Gastrocnemius medialis (tissue), 4 donors: ENCODE measurements around the gene FUCA2. TPM values are rescaled to one million over a fixed set of nuclear protein-coding genes. Genes with fewer than 3 reads are reported as not detected.

Source experiments
- ATAC-seq, 2 donors: fragments of 150-250 bp; one replicate each; pipeline ENCODE4 v1.9.1; 2016
- DNase-seq, 2 donors: peaks; one replicate each; pipeline ENCODE4 v3.0.0-alpha.2; 2019
- H3K27ac ChIP-seq, 4 donors: fragments of 200-600 bp; sonication (generic); 1 replicate in 1 of 4; 2 replicates in 3 of 4; pipeline ENCODE4 v1.5.1; 2016 to 2018; ENCODE audit warnings: mild to moderate bottlenecking in 2 of 4, moderate library complexity in 1 of 4
- H3K27me3 ChIP-seq, 3 donors: fragments of 200-600 bp; sonication (generic) in 2 of 3; 1 replicate in 1 of 3; 2 replicates in 2 of 3; pipeline versions ENCODE4 v1.5.1 to v1.6.0; 2016 to 2019; ENCODE audit warnings: mild to moderate bottlenecking in 1 of 3, moderate library complexity in 1 of 3
- H3K36me3 ChIP-seq, 2 donors: fragments of 200-600 bp; sonication (generic) in 1 of 2; one replicate each; pipeline ENCODE4 v1.5.1; 2017 to 2018
- H3K4me1 ChIP-seq, 2 donors: fragments of 200-600 bp; sonication (generic) in 1 of 2; one replicate each; pipeline ENCODE4 v1.5.1; 2016 to 2017; ENCODE audit warnings: mild to moderate bottlenecking in 2 of 2
- H3K4me3 ChIP-seq, 4 donors: fragments of 200-600 bp; sonication (generic) in 3 of 4; 1 replicate in 1 of 4; 2 replicates in 3 of 4; pipeline ENCODE4 v1.5.1; 2016 to 2019; ENCODE audit warnings: mild to moderate bottlenecking in 2 of 4
- H3K9me3 ChIP-seq, 3 donors: fragments of 200-600 bp; sonication (generic) in 2 of 3; 1 replicate in 1 of 3; 2 replicates in 2 of 3; pipeline ENCODE4 v1.5.1; 2016 to 2019
- POLR2A ChIP-seq, 2 donors: fragments of 450-650 bp; IDR thresholded peaks; one replicate each; pipeline ENCODE4 v1.6.1; 2017; ENCODE audit warnings: antibody characterized with exemption in 2 of 2, mild to moderate bottlenecking in 2 of 2, moderate library complexity in 2 of 2
- in situ Hi-C, 4 donors: fragments of 200-750 bp; cut with MboI; loops; one replicate each; pipeline versions ENCODE4 v1.15.0 to v1.8.0; 2017; ENCODE audit warnings: low sequenced_read_pairs in 4 of 4
- intact Hi-C: fragments of 100-400 bp; cut with DNase I; formaldehyde crosslinking; loops from one replicate; pipeline ENCODE4 v1.15.1; 2023; ENCODE audit warnings: low total_unique reads
- total RNA-seq, 4 donors: library from RNA; depleted of rRNA; stranded (reverse); fragments of >200 nt; gene quantifications; one replicate each; pipeline versions ENCODE4 v1.1.0 to v1.2.3, GENCODE V29; 2016
- TF ChIP-seq, protein P1 (sequence below), 5 experiments: fragments of 450-650 bp in 3 of 5; fragments of 200-600 bp in 2 of 5; sonication (generic) in 2 of 5; IDR thresholded peaks in 4 of 5; conservative IDR thresholded peaks in 1 of 5; 1 replicate in 4 of 5; 2 replicates in 1 of 5; pipeline ENCODE4 v1.5.1; 2016 to 2019; ENCODE audit warnings: antibody characterized with exemption in 5 of 5, mild to moderate bottlenecking in 3 of 5, moderate library complexity in 3 of 5

FUCA2 gene
- total RNA-seq, 4 donors from 2014 or later = 2.9 to 13.9 (median 6.3) TPM

DNA sequence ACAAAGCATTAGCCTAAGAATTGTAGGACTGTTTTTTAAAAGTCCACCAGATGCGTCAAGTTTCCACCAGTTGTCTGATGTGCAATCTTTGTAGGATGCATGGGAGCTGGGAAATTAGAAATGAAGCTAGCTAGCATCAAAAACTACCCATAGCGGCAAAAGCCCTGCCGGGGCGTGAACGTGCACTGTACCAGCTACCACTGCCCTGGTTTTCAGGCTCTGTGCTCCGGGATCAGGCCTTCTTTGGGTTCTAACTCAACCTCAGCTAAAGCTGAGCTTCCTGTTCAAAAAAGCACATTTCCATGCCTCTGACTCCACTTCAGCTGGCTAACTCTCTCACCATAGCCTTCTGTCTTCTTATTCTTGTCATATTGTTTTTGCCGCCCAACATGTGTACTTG is 26.9 kb upstream of the FUCA2 start:
- Histone ChIP-seq H3K36me3 (no peaks in the 10 kb centered on the region), H3K27ac (no peak overlapping the region), H3K27me3 (peaks cover 7 to 18% (median 13%) of the 10 kb centered on the region in 3 donors), H3K4me1 (peaks cover 5 to 7% of the 10 kb centered on the region in 2 donors), H3K9me3 (no peaks in the 10 kb centered on the region), H3K4me3 (no peak overlapping the region)
- in situ Hi-C loops = no loop called here
- TF ChIP-seq, protein P1, sequence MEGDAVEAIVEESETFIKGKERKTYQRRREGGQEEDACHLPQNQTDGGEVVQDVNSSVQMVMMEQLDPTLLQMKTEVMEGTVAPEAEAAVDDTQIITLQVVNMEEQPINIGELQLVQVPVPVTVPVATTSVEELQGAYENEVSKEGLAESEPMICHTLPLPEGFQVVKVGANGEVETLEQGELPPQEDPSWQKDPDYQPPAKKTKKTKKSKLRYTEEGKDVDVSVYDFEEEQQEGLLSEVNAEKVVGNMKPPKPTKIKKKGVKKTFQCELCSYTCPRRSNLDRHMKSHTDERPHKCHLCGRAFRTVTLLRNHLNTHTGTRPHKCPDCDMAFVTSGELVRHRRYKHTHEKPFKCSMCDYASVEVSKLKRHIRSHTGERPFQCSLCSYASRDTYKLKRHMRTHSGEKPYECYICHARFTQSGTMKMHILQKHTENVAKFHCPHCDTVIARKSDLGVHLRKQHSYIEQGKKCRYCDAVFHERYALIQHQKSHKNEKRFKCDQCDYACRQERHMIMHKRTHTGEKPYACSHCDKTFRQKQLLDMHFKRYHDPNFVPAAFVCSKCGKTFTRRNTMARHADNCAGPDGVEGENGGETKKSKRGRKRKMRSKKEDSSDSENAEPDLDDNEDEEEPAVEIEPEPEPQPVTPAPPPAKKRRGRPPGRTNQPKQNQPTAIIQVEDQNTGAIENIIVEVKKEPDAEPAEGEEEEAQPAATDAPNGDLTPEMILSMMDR (IDR thresholded peaks at IDR 0.05 in 4 of 5, conservative IDR thresholded peaks at IDR 0.05 in 1 of 5) = no peak
- no peak for TF ChIP-seq POLR2A (IDR thresholded peaks at IDR 0.05)
- no peak for DNase-seq
- no peak for ATAC-seq
- intact Hi-C loops = no loop called here

GRCh38 chr6:143536866-143537691 is 25.6 kb upstream of the FUCA2 start:
- ATAC-seq = peak; percentile 61 to 68
- Histone ChIP-seq H3K9me3 (no peaks in the 10 kb centered on the region), H3K27ac (no peak overlapping the region), H3K4me3 (peak overlapping the region; percentile 52 to 62 (median 58)), H3K4me1 (peaks cover 5 to 7% of the 10 kb centered on the region in 2 donors), H3K27me3 (peaks cover 7 to 18% (median 13%) of the 10 kb centered on the region in 3 donors), H3K36me3 (no peaks in the 10 kb centered on the region)
- intact Hi-C loops (no loop called here), in situ Hi-C loops (no loop called here)
- TF ChIP-seq, protein P1 (IDR thresholded peaks at IDR 0.05 in 4 of 5, conservative IDR thresholded peaks at IDR 0.05 in 1 of 5) = peak in 2 of 5 experiments; percentile 24 to 29
- no peak for TF ChIP-seq POLR2A (IDR thresholded peaks at IDR 0.05)
- peak; percentile 16 to 17 for DNase-seq

DNA sequence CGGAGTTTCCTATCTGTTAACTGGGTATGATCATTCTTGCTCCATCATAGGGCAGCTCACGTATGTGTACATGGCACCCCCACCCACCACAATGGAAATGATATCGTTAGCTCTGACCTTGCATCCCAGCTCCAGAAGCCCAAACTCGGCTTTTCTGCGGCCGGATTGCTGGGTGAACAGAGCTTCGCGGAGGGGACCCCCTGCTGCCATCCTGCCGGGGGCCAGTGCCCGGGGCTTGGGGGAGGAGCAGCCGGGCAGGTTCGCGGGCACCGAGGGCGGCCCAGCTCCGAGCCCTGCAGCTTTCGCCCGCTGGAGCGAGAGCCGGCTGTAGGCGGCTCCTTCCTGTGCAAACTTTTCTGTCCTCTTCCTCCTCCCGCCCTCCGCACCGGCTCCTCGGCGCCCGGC is 24.9 kb upstream of the FUCA2 start:
- H3K4me3 ChIP-seq = peak overlapping the region; percentile 37 to 58 (median 55)
- no peak overlapping the region for H3K27ac ChIP-seq
- H3K27me3 ChIP-seq = peaks cover 7 to 18% (median 13%) of the 10 kb centered on the region in 3 donors
- TF ChIP-seq POLR2A (IDR thresholded peaks at IDR 0.05) = no peak
- TF ChIP-seq, protein P1 (IDR thresholded peaks at IDR 0.05 in 4 of 5, conservative IDR thresholded peaks at IDR 0.05 in 1 of 5) = no peak
- H3K4me1 ChIP-seq = peaks cover 5 to 7% of the 10 kb centered on the region in 2 donors
- intact Hi-C loops = no loop called here
- in situ Hi-C loops = no loop called here
- H3K9me3 ChIP-seq = no peaks in the 10 kb centered on the region
- DNase-seq (no peak), ATAC-seq (peak in 1 of 2 donors; percentile 51)
- no peaks in the 10 kb centered on the region for H3K36me3 ChIP-seq

DNA sequence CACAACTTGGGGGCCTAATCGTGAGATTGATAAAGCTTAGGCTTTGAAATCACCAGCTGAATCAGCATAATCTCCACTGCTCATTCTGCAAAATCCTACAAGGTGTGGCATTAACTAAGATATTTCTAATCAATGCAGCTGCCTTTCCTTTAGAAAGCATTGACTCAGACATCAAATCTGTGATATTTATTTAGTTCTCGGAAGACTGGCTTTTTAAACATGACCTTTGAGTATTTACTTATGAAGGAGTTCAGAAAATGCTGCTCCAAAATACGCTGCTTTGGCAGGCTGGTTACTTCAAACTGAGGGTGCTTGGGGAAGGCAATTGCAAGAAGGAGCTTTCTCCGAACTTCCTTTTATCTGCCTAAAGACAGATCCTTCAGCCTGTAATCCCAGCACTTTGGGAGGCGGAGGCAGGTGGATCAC is 23.7 kb upstream of the FUCA2 start:
- ATAC-seq (no peak), DNase-seq (no peak)
- in situ Hi-C loops (no loop called here), intact Hi-C loops (no loop called here)
- H3K9me3 ChIP-seq = no peaks in the 10 kb centered on the region
- peaks cover 5 to 7% of the 10 kb centered on the region in 2 donors for H3K4me1 ChIP-seq
- peaks cover 7 to 18% (median 10%) of the 10 kb centered on the region in 3 donors for H3K27me3 ChIP-seq
- H3K27ac ChIP-seq = no peak overlapping the region
- TF ChIP-seq POLR2A (IDR thresholded peaks at IDR 0.05) = no peak
- TF ChIP-seq, protein P1 (IDR thresholded peaks at IDR 0.05 in 4 of 5, conservative IDR thresholded peaks at IDR 0.05 in 1 of 5) = no peak
- no peaks in the 10 kb centered on the region for H3K36me3 ChIP-seq
- H3K4me3 ChIP-seq = no peak overlapping the region
